ENCODE measurements around the gene NXNL1. TPM values are rescaled to one million over a fixed set of nuclear protein-coding genes. Genes with fewer than 3 reads are reported as not detected.
"Not testable (repeated sequence)": the region's sequence is repeated elsewhere in the genome, so short reads cannot be mapped to it uniquely, and the experiment has no call there.

NXNL1 gene, protein sequence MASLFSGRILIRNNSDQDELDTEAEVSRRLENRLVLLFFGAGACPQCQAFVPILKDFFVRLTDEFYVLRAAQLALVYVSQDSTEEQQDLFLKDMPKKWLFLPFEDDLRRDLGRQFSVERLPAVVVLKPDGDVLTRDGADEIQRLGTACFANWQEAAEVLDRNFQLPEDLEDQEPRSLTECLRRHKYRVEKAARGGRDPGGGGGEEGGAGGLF
- not detected for polyA plus RNA-seq (2013, experiment 1 of 2; ENCODE audit: insufficient read length)
- not detected for polyA plus RNA-seq (2013, experiment 2 of 2; ENCODE audit: insufficient read length)

DNA sequence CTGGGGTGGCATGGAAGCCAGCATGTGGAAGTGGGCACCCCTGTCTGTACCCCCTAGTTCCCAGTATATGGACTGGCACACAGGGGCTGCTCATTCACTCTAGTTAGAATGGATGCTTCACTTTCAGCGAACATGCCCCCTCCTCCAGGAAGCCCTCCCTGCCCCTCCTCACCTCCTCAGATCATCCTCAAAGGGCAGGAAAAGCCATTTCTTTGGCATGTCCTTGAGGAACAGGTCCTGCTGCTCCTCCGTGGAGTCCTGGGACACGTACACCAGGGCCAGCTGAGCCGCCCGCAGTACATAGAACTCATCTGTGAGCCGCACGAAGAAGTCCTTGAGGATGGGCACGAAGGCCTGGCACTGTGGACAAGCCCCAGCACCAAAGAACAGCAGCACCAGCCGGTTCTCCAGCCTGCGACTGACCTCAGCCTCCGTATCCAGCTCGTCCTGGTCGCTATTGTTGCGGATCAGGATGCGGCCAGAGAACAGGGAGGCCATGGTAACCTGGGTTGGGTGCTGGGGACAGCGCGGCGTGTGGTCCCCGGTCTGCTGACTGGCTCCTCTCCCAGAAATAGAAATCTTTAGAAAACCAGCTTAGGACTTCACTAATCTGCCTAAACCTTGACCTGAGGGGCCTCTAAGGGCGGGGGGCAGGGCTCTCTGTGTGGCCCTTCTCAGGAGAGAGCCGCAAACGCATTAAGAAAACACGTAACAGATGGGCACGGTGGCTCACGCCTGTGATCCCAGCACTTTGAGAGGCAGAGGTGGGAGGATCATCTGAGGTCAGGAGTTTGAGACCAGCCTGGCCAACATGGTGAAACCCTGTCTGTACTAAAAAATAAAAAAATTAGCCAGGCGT lies at the start of gene NXNL1:
NXNL1 (minus strand) TSS at position 555 of the 859 bp plus-strand sequence; CDS start at position 498, 57 bp downstream.
- no peak for DNase-seq

DNA sequence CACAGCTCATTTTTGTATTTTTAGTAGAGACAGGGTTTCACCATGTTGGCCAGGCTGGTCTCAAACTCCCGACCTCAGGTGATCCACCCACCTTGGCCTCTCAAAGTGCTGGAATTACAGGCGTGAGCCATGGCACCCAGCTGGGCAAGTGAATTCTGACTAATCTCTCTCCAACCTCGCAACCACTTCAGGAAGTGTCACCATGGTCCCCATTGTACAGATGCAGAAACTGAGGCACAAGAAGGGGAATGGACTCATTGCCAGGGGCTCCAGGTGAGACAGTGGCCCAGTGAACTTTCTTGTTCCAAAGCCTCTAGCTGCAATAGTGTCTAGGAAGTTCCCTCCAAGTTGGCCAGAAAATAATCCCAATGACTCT lies 47.8 kb upstream of the NXNL1 start:
- DNase-seq = not testable (repeated sequence)

DNA sequence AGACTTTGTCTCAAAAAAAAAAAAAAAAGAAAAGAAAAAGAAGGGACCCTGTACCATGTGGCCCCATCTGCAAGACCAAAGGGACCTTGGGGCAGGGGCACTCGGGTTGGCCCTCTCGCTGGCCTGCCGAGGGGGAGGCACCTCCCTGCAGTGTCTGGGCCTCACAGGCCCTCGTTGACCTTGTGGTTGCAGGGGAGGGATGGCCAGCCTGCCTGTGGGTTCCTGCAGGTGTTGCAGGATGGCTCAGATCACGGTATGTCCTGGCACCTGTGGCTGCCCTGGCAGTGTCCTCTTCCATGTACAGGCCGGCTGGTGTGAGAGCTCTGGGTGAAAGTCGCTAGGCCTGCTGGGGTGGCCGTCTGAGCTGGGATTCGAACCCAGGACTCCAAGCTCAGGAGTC lies 46.0 kb upstream of the NXNL1 start:
- DNase-seq = no peak

DNA sequence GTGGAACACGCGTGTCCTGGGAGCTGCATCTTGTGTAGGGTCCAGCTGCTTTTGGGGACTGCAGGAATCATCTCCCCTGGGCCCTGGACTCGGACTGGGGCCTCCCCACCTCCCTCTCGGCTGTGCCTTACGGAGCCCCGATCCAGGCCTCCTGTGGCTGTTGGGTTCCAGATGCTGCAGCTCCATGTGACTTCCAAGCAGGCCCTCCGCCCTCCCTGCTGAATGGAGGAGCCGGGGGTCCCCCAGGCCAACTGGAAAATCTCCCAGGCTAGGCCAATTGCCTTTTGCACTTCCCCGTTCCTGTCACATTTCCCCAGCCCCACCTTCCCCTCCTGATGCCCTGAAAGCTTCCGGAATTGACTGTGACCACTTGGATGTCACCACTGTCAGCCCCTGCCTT lies 44.5 kb upstream of the NXNL1 start:
- no peak for DNase-seq

DNA sequence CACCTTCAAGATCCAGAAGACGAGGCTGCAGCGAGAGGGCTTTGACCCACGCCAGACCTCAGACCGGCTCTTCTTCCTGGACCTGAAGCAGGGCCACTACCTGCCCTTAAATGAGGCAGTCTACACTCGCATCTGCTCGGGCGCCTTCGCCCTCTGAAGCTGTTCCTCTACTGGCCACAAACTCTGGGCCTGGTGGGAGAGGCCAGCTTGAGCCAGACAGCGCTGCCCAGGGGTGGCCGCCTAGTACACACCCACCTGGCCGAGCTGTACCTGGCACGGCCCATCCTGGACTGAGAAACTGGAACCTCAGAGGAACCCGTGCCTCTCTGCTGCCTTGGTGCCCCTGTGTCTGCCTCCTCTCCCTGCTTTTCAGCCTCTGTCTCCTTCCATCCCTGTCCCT lies 43.7 kb upstream of the NXNL1 start:
- DNase-seq = no peak

DNA sequence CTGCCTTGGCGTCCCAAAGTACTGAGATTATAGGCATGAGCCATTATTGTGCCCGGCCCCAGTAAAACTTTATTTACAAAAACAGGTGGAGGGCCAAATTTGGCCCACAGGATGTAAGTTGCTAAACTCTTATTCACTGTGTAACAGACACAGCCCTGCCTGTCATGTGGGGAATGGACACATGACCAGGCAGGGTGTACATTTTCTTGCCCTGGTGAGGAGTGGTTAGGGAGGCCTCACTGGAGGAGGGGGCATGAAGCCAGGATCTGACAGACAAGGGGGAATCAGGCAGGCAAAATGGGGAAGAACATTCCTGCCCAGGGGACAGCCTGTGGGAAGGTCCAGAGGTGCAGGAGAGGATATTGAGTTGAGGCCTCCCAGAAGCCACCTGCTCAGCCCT lies 43.3 kb upstream of the NXNL1 start:
- DNase-seq = no peak

DNA sequence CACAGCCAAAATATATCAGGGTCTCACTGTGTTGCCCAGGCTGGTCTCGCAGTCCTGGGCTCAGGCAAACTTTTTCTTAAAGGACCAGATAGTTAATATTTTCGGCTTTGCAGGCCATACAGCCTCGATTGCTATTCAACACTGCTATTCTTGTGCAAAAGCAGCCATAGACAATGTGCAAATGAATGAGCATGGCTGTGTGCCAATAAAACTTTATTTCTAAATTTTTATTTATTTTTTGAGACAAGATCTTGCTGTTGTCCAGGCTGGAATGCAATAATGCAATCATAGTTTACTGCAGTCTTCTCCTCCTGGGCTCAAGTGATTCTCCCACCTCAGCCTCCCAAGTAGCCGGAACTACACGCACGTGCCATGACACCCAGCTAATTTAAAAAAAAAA lies 42.5 kb upstream of the NXNL1 start:
- no peak for DNase-seq

DNA sequence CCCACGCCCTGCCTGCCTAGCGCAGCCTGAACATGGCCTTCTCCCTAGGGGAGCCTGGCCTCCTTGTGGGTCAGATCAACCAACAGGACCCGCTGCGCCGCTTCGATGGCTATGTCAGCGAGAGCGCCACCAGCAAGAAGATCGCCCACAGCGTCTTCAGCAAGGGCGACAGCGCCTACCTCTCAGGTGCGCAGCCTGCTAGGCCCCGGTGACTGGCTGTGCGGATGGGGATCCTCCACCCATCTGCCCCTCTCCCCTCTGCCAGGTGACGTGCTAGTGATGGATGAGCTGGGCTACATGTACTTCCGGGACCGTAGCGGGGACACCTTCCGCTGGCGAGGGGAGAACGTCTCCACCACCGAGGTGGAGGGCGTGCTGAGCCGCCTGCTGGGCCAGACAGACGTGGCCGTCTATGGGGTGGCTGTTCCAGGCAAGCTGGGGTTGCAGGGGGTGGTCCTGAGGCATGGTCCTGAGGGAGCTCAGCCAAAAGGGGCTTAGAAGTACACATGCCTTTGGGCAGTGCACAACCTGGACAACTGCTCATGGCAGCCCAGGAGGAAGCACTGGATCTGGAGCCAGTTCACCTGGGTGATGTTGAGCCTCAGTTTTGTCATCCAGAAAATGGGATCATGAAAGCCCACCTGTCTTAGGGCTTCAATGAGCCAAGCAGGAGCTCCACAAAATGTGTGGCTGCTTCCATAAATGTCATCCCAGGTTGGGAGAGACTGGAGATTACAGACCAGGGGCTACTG lies 39.9 kb upstream of the NXNL1 start:
- DNase-seq = no peak

DNA sequence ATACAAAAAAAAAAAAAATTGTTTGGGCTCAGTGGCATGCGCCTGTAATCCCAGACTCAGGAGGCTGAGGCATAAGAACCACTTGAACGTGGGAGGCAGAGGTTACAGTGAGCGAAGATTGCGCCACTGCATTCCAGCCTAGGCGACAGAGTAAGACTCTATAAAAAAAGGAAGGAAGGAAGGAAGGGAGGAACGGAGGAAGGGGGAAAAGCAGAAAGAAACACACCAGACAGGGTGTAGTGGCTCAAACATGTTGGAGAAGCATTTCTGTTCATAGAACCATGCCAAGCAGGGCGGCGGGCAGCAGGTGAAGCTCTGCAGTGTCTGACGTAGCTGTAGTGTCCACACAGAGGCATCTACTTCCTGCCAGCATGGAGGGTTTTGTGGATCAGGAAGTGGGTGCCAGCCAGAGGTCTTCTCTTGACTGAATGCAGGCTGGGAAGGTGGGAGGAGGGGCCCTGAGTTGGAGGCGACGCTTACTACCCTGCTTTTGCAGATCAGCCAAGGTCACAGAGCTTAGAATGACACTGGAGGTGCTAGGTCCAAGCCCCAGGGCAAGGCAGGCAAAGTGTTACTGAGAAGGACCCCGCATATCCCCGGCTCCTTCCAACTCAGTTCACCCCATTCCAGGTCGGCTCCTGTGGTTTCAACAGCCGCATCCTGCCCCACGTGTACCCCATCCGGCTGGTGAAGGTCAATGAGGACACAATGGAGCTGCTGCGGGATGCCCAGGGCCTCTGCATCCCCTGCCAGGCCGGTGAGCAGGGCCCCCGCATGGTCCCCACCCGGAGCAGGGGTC lies 39.1 kb upstream of the NXNL1 start:
- peak; percentile 40 for DNase-seq

DNA sequence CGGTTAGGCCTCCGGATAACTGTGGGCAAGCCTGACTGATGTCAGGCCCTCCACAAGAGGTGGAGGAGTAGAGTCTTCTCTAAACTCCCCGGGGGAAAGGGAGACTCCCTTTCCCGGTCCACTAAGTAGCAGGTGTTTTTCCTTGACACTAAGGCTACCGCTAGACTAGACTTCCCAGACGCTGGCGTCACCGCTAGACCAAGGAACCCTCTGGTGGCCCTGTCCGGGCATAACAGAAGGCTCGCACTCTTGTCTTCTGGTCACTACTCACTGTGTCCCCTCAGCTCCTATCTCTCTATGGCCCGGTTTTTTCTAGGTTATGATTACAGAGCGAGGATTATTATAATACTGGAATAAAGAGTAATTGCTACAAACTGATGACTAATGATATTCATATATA lies 38.3 kb upstream of the NXNL1 start:
- not testable (repeated sequence) for DNase-seq

DNA sequence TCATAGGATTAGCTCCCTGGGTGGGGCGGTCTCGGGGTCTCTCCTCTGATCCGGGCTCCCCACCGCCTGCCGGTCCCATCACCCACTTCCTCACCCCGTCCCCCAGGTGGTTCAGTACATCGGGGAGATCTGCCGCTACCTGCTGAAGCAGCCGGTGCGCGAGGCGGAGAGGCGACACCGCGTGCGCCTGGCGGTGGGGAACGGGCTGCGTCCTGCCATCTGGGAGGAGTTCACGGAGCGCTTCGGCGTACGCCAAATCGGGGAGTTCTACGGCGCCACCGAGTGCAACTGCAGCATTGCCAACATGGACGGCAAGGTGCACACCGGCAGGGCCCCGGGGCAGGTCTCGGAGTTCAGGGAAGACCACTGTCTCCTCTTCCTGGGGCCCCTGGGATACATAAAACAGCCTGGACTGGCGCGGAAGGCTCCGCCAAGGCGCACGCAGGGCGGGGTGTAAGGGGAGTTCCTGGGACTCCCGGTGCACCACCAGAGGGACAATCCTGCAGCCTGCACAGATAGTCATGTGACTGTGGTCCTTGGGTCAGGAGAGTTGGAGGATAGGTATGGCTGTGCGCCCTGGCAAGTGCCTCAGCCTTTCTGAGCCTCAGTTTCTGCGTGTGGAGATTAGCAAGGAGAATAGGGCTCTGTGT lies 36.5 kb upstream of the NXNL1 start:
- DNase-seq = no peak

DNA sequence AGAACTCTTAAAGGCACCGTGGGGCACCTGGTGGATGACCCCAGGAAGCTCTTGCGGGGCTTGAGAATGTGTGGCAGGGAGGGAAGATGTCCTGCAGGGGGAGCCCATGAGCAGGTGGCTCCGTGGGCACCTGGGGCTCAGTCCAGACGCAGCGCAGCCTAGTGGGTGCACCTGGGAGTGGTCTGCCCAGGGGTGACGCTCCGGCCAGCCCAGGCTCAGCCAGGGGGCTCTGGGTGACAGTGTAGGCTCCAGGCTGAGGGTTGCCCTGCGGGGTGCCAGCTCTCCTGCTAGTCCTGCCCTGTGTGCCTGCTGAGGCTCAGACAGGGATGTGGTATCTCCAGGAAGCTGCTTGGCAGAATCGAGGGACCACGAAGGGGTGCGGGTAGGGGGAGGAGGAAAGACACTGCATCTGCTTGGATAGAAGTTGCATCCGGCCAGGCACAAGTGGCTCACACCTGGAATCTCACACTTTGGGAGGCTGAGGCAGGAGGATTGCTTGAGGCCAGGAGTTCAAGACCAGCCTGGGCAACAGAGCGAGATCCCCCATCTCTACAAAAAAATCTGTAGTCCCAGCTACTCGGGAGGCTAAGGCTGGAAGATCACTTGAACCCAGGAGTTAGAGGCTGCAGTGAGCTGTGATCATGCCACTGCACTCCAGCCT lies 35.7 kb upstream of the NXNL1 start:
- peak; percentile 73 for DNase-seq

DNA sequence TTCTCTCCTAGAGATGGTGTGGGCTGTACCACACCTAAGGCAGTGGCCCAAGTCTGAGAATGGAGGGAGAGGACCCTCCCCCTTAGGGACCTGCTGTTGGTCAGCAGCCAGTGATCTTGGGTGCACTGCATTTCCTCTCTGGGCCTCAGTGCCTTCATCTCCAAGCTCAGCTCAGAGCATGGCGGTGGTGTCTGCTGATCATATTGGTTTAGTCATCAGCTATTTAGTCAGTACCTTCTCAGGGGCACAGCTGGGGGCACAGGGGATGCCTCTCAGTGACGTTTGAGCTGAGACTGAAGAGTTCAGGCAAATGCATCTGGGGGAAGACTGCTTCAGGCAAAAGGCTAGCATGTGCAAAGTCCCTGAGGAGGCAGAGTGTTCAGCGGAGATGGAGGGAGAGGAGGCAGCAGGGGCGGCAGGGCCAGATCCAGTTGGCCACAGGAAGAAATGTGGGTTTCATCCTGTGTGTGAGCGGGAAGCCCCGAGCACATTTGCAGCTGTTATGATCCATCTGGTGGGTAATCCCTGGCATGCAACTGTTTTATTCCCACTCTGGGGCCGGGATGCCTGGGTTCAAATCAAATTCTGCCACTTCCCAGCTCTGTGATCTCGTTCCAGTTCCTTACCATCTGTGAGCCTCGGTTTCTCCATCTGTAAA lies 35.0 kb upstream of the NXNL1 start:
- no peak for DNase-seq

DNA sequence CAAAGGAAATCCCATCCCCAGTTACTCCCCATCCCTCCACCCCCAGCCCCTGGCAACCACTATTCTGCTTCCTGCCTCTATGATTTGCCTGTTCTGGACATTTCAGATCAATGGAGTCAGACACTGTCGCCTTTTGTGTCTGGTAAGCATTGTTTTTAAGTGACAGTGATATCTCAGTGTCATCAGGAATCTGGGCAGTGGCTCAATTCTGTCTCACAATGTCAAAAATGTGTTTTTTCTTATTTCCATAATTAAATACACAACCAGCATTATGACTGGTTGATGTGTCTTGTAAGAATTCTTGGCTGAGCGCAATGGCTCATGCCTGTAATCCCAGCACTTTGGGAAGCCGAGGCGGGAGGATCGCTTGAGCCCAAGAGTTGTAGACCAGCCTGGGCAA lies 30.6 kb upstream of the NXNL1 start:
- DNase-seq = peak; percentile 86

DNA sequence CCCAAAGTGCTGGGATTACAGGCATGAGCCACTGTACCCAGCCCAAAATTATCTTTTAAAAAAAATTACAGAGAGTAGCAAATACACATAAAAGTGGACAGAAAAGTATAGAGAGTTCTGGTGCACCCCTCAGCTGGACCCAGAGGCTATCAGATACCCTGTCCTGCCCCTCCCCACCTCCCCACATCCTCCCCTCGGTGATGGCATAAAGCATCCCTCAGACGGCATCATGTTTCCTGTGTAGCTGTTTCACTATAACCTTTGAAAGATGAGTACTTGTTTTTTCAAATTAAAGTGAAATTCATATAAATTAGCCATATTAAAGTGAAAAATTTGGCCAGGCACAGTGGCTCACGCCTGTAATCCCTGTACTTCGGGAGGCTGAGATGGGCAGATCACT lies 29.7 kb upstream of the NXNL1 start:
- DNase-seq = no peak

DNA sequence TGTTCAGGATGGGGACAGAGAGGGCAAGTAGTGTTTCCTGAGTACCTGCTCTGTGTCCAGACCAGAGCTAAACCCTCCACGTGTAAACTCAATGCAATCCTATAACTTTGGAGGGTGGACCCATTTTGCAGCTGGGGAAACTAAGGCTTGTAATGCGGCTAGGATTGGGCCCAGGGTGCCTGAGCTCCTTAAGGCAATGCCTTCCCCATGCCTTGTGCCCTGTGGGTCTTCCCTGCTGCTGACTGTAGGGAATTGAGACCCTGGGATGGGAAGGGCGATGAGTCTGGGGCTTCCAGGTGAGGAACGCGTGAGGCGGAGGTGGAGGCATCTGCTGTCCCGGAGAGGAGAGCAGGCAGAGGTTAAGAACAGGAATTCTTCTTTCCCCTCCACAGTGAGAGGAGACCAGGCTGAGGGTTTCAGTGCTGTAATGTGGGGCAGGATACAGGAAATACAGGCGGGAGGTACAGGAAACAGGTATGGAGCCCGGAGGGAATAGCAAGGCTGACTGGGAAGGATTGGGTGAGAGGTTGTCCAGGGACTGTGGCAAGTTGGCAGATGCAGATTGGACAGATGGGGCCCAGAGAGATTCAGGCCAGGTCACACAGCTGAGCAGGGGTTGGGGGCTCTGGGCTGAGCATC lies 28.8 kb upstream of the NXNL1 start:
- no peak for DNase-seq

DNA sequence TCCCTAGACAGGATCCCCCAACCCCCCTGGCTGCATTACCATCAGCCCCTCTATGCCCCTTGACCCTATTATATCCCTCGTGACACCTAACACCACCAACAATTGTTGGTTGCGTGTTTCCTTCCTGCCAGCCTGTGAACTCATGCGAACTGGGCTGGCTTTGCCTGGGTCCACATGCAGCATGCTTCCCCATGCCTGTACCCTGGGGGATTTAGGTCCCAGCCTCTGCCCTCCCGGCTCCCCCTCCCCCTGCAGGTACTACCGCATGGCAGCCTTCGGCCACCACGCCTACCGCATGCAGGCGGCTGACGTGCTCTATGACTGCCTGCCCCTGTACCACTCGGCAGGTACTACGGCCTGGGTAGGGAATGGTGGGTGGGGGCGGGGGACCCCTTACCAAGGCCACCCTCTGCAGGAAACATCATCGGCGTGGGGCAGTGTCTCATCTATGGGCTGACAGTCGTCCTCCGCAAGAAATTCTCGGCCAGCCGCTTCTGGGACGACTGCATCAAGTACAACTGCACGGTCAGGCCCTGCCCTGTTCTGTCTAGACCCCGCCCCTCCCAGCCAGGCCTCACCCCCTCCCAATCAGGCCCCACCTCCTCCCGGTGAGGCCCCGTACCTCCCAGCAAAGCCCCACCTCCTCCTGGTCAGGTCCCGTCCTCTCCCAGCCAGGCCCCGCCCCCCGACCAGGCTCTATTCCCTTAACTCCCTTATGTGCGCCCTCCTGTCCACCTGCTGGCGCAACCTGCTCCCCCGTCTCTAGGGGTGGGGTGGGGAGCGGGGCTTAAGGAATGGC lies 28.1 kb upstream of the NXNL1 start:
- DNase-seq = peak; percentile 38

DNA sequence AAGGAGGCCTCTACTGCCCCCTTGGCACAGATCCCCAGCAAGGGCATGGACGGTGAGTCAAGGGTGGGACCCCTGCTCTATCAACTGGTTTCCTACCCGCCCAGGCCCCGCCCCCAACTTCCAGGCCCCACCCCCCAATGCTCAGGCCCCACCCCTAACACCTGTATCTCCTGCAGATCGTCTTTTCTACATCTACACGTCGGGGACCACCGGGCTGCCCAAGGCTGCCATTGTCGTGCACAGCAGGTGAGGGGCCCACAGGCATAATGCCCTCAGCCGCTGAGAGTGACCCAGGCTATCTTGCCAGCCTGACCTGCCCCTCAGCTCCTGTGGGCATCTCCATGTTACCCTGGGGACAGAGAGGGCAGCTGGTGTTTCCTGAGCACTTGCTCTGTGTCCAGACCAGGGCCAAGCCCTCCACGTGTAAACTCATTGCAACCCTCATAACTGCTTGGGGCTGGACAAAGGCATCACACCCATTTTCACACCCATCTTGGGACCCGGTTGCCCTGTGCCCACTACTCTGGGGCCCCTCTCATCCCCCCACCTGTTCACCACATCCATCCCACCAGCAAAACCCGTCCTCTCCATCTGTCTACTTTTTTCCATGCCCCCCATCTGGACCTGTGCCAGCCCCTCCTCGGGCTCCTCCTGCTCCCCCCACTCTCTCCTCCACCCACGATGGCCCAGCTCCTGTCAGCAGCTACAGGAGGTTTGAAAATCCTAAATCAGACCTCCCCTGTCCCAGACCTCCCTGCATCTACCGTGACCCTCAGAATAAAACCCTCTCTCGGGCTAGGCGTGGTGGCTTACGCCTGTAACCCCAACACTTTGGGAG lies 26.8 kb upstream of the NXNL1 start:
- DNase-seq = no peak

All from fibroblast of skin of back (primary cell).